Measurements from ENCODE around the gene DOCK4. TPM values are rescaled to one million over a fixed set of nuclear protein-coding genes. Genes with fewer than 3 reads are reported as not detected.

The DOCK4 gene
- total and polyA plus RNA-seq, 7 donors, result 3.0 to 28.5 (median 14.1) TPM

- intact Hi-C loops (cut with DNase I), result no loop called here
- DNase-seq, result no peak
- no peak overlapping the region for H3K27ac ChIP-seq
- H3K36me3 ChIP-seq, result peaks cover 0 to 12% (median 0%) of the 10 kb centered on the region in 4 donors
- 85 to 93% methylated on average over 16 of the region's 16 CpGs for WGBS, 2 donors
- H3K4me1 ChIP-seq, result no peaks in the 10 kb centered on the region
- H3K4me3 ChIP-seq, result no peak overlapping the region
- H3K9me3 ChIP-seq, result no peaks in the 10 kb centered on the region
- H3K27me3 ChIP-seq, result no peaks in the 10 kb centered on the region
- TF ChIP-seq CTCF (IDR thresholded peaks at IDR 0.05) (no peak), POLR2A (IDR thresholded peaks at IDR 0.05) (no peak)
These were observed 477.6 kb downstream of the DOCK4 start for GRCh38 chr7:111728635-111728995.

GRCh38 chr7:111727905-111728634 lies 478.1 kb downstream of the DOCK4 start:
- 86 to 91% methylated on average over 41 of the region's 41 CpGs for WGBS, 2 donors
- no peak overlapping the region for H3K4me3 ChIP-seq
- H3K4me1 ChIP-seq, result no peaks in the 10 kb centered on the region
- no peaks in the 10 kb centered on the region for H3K9me3 ChIP-seq
- intact Hi-C loops (cut with DNase I), result no loop called here
- no peak overlapping the region for H3K27ac ChIP-seq
- no peak for TF ChIP-seq POLR2AphosphoS5 (IDR thresholded peaks at IDR 0.05)
- TF ChIP-seq POLR2A (IDR thresholded peaks at IDR 0.05), result no peak
- TF ChIP-seq EP300 (IDR thresholded peaks at IDR 0.05), result no peak
- no peak for TF ChIP-seq CTCF (IDR thresholded peaks at IDR 0.05)
- no peaks in the 10 kb centered on the region for H3K27me3 ChIP-seq
- no peak for DNase-seq
- peaks cover 0 to 12% (median 0%) of the 10 kb centered on the region in 4 donors for H3K36me3 ChIP-seq

- no peak for DNase-seq
- intact Hi-C loops (cut with DNase I), result no loop called here
- Histone ChIP-seq H3K27ac (no peak overlapping the region), H3K4me3 (no peak overlapping the region), H3K4me1 (no peaks in the 10 kb centered on the region), H3K36me3 (no peaks in the 10 kb centered on the region), H3K9me3 (peaks cover 0 to 4% (median 0%) of the 10 kb centered on the region in 4 donors), H3K27me3 (no peaks in the 10 kb centered on the region)
- 89 to 90% methylated on average over 3 of the region's 3 CpGs for whole genome bisulfite sequencing, 2 donors
- no peak for TF ChIP-seq CTCF (IDR thresholded peaks at IDR 0.05)
- no peak for TF ChIP-seq POLR2A (IDR thresholded peaks at IDR 0.05)
- TF ChIP-seq POLR2AphosphoS5 (IDR thresholded peaks at IDR 0.05), result no peak
- TF ChIP-seq EP300 (IDR thresholded peaks at IDR 0.05), result no peak
These were observed 487.3 kb downstream of the DOCK4 start for GRCh38 chr7:111718886-111719285.

GRCh38 chr7:111711426-111712065 lies 494.7 kb downstream of the DOCK4 start:
- no peaks in the 10 kb centered on the region for H3K27me3 ChIP-seq
- no peak overlapping the region for H3K27ac ChIP-seq
- 86 to 89% methylated on average over 4 of the region's 4 CpGs for WGBS, 2 donors
- no peak for DNase-seq
- no peaks in the 10 kb centered on the region for H3K4me1 ChIP-seq
- intact Hi-C loops (cut with DNase I), result no loop called here
- no peak overlapping the region for H3K4me3 ChIP-seq
- no peaks in the 10 kb centered on the region for H3K36me3 ChIP-seq
- no peak for TF ChIP-seq POLR2AphosphoS5 (IDR thresholded peaks at IDR 0.05)
- no peak for TF ChIP-seq EP300 (IDR thresholded peaks at IDR 0.05)
- TF ChIP-seq POLR2A (IDR thresholded peaks at IDR 0.05), result no peak
- TF ChIP-seq CTCF (IDR thresholded peaks at IDR 0.05), result no peak
- H3K9me3 ChIP-seq, result no peaks in the 10 kb centered on the region
